ENCODE measurements around the gene MORC1.

Gene MORC1

GRCh38 chr3:108959017-108959416, 158.9 kb downstream of the MORC1 start:
- TF ChIP-seq CTCF (IDR thresholded peaks at IDR 0.05; ENCODE audit: control insufficient read depth, insufficient read depth, low read depth, low read length, missing control alignments): no peak
- H3K4me3 ChIP-seq (ENCODE audit: control insufficient read depth, low read depth, low read length): no peak overlapping the region
- no peak for DNase-seq (ENCODE audit: low read depth)

- no peak for TF ChIP-seq CTCF (IDR thresholded peaks at IDR 0.05; ENCODE audit: control insufficient read depth, insufficient read depth, low read depth, low read length, missing control alignments)
- DNase-seq (ENCODE audit: low read depth): no peak
- no peak within 1 kb of the TSS for H3K4me3 ChIP-seq (ENCODE audit: control insufficient read depth, low read depth, low read length)
These were observed 164.2 kb downstream of the MORC1 start, which contains the start of gene GUCA1C for GRCh38 chr3:108953700-108954099. Gene GUCA1C, minus strand, starts transcription at chr3:108953879. Its CDS starts 117 bp downstream, at chr3:108953762.

- H3K4me3 ChIP-seq (ENCODE audit: control insufficient read depth, low read depth, low read length): no peak overlapping the region
These were observed 164.7 kb downstream of the MORC1 start for GRCh38 chr3:108953210-108953609.

GRCh38 chr3:108951820-108952501, 166.0 kb downstream of the MORC1 start:
- H3K4me3 ChIP-seq (ENCODE audit: control insufficient read depth, low read depth, low read length): no peak overlapping the region
- TF ChIP-seq CTCF (IDR thresholded peaks at IDR 0.05; ENCODE audit: control insufficient read depth, insufficient read depth, low read depth, low read length, missing control alignments): no peak
- DNase-seq (ENCODE audit: low read depth): no peak

More at GRCh38 chr3:108953210-108953609, 164.7 kb downstream of the MORC1 start:
- DNase-seq (ENCODE audit: low read depth): no peak
- no peak for TF ChIP-seq CTCF (IDR thresholded peaks at IDR 0.05; ENCODE audit: control insufficient read depth, insufficient read depth, low read depth, low read length, missing control alignments)

GRCh38 chr3:108947855-108948254, 170.1 kb downstream of the MORC1 start:
- no peak for TF ChIP-seq CTCF (IDR thresholded peaks at IDR 0.05; ENCODE audit: control insufficient read depth, insufficient read depth, low read depth, low read length, missing control alignments)
- DNase-seq (ENCODE audit: low read depth): no peak
- H3K4me3 ChIP-seq (ENCODE audit: control insufficient read depth, low read depth, low read length): no peak overlapping the region

- TF ChIP-seq CTCF (IDR thresholded peaks at IDR 0.05; ENCODE audit: control insufficient read depth, insufficient read depth, low read depth, low read length, missing control alignments): no peak
- no peak for DNase-seq (ENCODE audit: low read depth)
- no peak overlapping the region for H3K4me3 ChIP-seq (ENCODE audit: control insufficient read depth, low read depth, low read length)
These were observed 171.3 kb downstream of the MORC1 start for GRCh38 chr3:108946292-108947285.
